ENCODE measurements around the gene MCM6. TPM values are rescaled to one million over a fixed set of nuclear protein-coding genes. Genes with fewer than 3 reads are reported as not detected.

MCM6 gene
- polyA plus RNA-seq, 1 of the 3 experiments (the other 2 are of a cell fraction): 18.4 TPM

DNA sequence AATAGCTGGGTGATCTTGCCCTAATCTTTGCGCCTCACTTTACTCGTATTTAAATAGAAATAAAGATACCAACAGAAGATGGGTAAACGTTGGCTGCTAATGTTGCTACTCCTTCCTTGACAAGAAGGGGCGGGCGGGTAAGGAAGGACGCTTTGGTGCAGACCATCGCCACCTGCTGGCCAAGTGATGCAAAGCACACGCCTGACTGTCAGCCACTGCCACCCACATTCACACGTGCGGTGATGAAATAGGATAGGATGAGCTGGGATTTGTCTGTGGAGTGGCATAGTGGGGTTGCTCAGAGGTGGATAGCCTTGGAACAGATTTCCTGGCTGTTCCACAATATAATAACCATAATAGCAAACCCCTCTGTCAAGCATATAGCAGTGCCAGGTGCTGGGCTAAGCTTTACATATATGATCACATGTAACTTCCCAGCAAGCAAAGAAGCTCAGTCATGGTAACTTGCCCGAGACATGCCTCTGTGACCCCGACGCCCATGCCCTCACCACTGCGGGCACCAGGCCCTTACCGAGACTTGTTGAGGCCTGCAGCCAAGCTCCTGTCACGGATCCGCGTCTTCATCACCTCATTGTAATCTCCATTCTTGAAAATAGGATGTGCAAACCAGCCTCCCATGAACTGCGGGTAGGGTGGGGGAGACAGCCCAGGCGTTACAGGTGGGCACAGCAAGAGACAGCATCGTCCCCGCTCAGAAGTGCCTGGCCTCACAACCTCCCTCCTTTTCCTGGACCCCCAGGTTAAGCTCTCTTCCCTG is 78.6 kb downstream of the MCM6 start:
- H3K36me3 ChIP-seq (replicated peaks in 1 of 2; ENCODE audit: control insufficient read depth in 1 of 2, insufficient read depth in 2 of 2, low read length in 1 of 2): no peaks in the 10 kb centered on the region
- H3K4me1 ChIP-seq (ENCODE audit: control insufficient read depth in 1 of 2, insufficient read depth in 2 of 2, low read depth in 1 of 2, low read length in 1 of 2): no peaks in the 10 kb centered on the region; a peak in 1 of 4 replicates
- no peak overlapping the region for H3K27ac ChIP-seq (ENCODE audit: low read depth in 2 of 2, low read length in 1 of 2)
- no peaks in the 10 kb centered on the region for H3K9me2 ChIP-seq
- no peak overlapping the region; the same call in 1 of the 2 replicates for H2AFZ ChIP-seq (ENCODE audit: low read depth)
- H3K9me3 ChIP-seq: no peaks in the 10 kb centered on the region
- ChIA-PET POLR2A (no interaction called here), CTCF (interaction anchor here (0.6 to 4.6 kb wide), 44 partner anchors 10 to 860 kb away, joined by 3 to 75 read pairs (median 4); partner anchors contain the start of gene UBXN4)
- no peaks in the 10 kb centered on the region for H3K27me3 ChIP-seq (ENCODE audit: insufficient read depth)
- H4K20me1 ChIP-seq (ENCODE audit: insufficient read depth): no peaks in the 10 kb centered on the region
- no peak overlapping the region for H3K9ac ChIP-seq
- H3K4me2 ChIP-seq: no peak overlapping the region
- no peaks in the 10 kb centered on the region for H3K79me2 ChIP-seq (ENCODE audit: insufficient read depth)
- H3K4me3 ChIP-seq (ENCODE audit: low read depth in 2 of 2, low read length in 1 of 2): peak overlapping the region in 1 of 2 experiments; percentile 27; a peak in 1 of 4 replicates
- no peaks in the 10 kb centered on the region for H3F3A ChIP-seq (replicated peaks; ENCODE audit: insufficient read depth)
- TF ChIP-seq SIN3A (IDR thresholded peaks at IDR 0.05; ENCODE audit: borderline replicate concordance, low read depth, low read length) (0 out of 2 replicates have a peak, but pooled peaks have one; percentile 40), FOXM1 (IDR thresholded peaks at IDR 0.05; ENCODE audit: low read depth) (no peak), RCOR1 (IDR thresholded peaks at IDR 0.05; ENCODE audit: low read length) (no peak), RXRA (IDR thresholded peaks at IDR 0.05; ENCODE audit: borderline replicate concordance, low read depth) (no peak), NRF1 (IDR thresholded peaks at IDR 0.05; ENCODE audit: low read depth, low read length) (no peak), RAD21 (IDR thresholded peaks at IDR 0.05; ENCODE audit: low read length) (peak; percentile 65), CTCF (IDR thresholded peaks at IDR 0.05) (peak; percentile 94), FOXJ3 (CRISPR knock-in tag; IDR thresholded peaks at IDR 0.05) (no peak), MXI1 (IDR thresholded peaks at IDR 0.05; ENCODE audit: low read depth, low read length) (peak; percentile 87), TCF12 (IDR thresholded peaks at IDR 0.05) (no peak), SMC3 (IDR thresholded peaks at IDR 0.05; ENCODE audit: low read depth, low read length) (peak; percentile 77)
- TF ChIP-seq, protein P1, sequence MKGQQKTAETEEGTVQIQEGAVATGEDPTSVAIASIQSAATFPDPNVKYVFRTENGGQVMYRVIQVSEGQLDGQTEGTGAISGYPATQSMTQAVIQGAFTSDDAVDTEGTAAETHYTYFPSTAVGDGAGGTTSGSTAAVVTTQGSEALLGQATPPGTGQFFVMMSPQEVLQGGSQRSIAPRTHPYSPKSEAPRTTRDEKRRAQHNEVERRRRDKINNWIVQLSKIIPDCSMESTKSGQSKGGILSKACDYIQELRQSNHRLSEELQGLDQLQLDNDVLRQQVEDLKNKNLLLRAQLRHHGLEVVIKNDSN (IDR thresholded peaks at IDR 0.05; ENCODE audit: borderline replicate concordance, low read depth): no peak
- TF ChIP-seq, protein P2, sequence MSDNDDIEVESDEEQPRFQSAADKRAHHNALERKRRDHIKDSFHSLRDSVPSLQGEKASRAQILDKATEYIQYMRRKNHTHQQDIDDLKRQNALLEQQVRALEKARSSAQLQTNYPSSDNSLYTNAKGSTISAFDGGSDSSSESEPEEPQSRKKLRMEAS (IDR thresholded peaks at IDR 0.05; ENCODE audit: low read depth): 0 out of 2 replicates have a peak, but pooled peaks have one; percentile 55
- TF ChIP-seq, protein P3, sequence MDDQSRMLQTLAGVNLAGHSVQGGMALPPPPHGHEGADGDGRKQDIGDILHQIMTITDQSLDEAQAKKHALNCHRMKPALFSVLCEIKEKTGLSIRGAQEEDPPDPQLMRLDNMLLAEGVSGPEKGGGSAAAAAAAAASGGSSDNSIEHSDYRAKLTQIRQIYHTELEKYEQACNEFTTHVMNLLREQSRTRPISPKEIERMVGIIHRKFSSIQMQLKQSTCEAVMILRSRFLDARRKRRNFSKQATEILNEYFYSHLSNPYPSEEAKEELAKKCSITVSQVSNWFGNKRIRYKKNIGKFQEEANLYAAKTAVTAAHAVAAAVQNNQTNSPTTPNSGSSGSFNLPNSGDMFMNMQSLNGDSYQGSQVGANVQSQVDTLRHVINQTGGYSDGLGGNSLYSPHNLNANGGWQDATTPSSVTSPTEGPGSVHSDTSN (IDR thresholded peaks at IDR 0.05): no peak
- peak; percentile 84 for DNase-seq
- WGBS (ENCODE audit: low lambda C conversion rate): 40% methylated on average over 22 of the region's 22 CpGs
